ENCODE results near the gene HSPBP1.

Gene HSPBP1

GRCh38 chr19:55312621-55313512 is 33.0 kb upstream of the HSPBP1 start:
- H3K27me3 ChIP-seq (ENCODE audit: insufficient read depth, low read length), result no peaks in the 10 kb centered on the region
- H3K9me3 ChIP-seq (ENCODE audit: low read length), result peaks cover 6% of the 10 kb centered on the region
- H3K4me1 ChIP-seq (ENCODE audit: insufficient read depth, low read length), result peaks cover 8% of the 10 kb centered on the region
- H3K36me3 ChIP-seq (ENCODE audit: insufficient read depth, low read length), result peaks cover 15% of the 10 kb centered on the region
- H2AFZ ChIP-seq (ENCODE audit: low read depth, low read length), result no peak overlapping the region
- H3K4me3 ChIP-seq (ENCODE audit: low read length), result no peak overlapping the region

GRCh38 chr19:55311797-55312196 is 31.9 kb upstream of the HSPBP1 start:
- H3K4me1 ChIP-seq (ENCODE audit: insufficient read depth, low read length), result peaks cover 8% of the 10 kb centered on the region
- H3K4me3 ChIP-seq (ENCODE audit: low read length), result no peak overlapping the region
- H3K27me3 ChIP-seq (ENCODE audit: insufficient read depth, low read length), result no peaks in the 10 kb centered on the region
- peaks cover 24% of the 10 kb centered on the region for H3K36me3 ChIP-seq (ENCODE audit: insufficient read depth, low read length)
- H2AFZ ChIP-seq (ENCODE audit: low read depth, low read length), result no peak overlapping the region
- H3K9me3 ChIP-seq (ENCODE audit: low read length), result peaks cover 6% of the 10 kb centered on the region

DNA sequence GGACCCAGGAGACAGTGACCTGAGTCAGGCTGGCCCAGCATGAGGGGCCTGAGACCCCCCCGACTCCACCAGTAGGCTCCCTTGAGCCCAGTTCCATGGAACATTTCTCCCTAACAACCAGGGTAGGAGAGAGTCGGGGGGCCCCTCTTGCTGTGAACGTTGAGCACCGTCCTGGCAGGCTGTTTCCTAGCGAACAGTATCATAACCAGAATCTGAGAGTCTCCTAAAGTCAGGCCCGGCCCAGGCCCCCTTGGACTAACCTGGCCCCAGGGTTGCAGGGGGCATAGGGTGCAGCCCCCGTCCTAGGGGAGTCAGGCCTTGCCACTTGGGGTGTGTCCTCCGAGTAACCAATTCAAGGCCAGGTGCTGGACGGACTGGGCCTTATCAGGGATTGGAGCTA is 31.5 kb upstream of the HSPBP1 start:
- no peak overlapping the region for H2AFZ ChIP-seq (ENCODE audit: low read depth, low read length)
- peaks cover 28% of the 10 kb centered on the region for H3K36me3 ChIP-seq (ENCODE audit: insufficient read depth, low read length)
- H3K27me3 ChIP-seq (ENCODE audit: insufficient read depth, low read length), result no peaks in the 10 kb centered on the region
- H3K4me3 ChIP-seq (ENCODE audit: low read length), result no peak overlapping the region
- peaks cover 8% of the 10 kb centered on the region for H3K9me3 ChIP-seq (ENCODE audit: low read length)
- H3K4me1 ChIP-seq (ENCODE audit: insufficient read depth, low read length), result peaks cover 8% of the 10 kb centered on the region

DNA sequence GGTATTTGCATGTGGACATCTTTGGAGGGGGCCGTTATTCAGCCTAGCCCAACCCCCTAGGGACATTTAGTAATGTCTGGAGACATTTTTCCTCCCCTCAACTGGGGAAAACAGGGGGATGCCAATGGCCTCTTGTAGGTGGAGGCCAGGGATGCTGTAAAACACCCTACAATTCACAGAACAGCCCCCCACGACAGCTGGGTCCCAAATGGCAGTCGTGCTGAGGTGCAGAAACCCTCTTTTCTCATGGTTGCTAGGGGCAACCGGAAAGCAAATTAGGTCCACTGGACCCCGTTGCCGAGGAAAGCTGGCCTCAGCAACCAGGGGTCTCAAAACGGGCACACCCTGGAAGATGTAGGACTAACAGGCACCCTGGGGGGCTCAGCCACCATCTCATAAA is 30.6 kb upstream of the HSPBP1 start:
- Histone ChIP-seq H3K4me3 (ENCODE audit: low read length) (no peak overlapping the region), H2AFZ (ENCODE audit: low read depth, low read length) (no peak overlapping the region), H3K4me1 (ENCODE audit: insufficient read depth, low read length) (peaks cover 8% of the 10 kb centered on the region), H3K36me3 (ENCODE audit: insufficient read depth, low read length) (peaks cover 37% of the 10 kb centered on the region), H3K27me3 (ENCODE audit: insufficient read depth, low read length) (no peaks in the 10 kb centered on the region), H3K9me3 (ENCODE audit: low read length) (peaks cover 8% of the 10 kb centered on the region)

DNA sequence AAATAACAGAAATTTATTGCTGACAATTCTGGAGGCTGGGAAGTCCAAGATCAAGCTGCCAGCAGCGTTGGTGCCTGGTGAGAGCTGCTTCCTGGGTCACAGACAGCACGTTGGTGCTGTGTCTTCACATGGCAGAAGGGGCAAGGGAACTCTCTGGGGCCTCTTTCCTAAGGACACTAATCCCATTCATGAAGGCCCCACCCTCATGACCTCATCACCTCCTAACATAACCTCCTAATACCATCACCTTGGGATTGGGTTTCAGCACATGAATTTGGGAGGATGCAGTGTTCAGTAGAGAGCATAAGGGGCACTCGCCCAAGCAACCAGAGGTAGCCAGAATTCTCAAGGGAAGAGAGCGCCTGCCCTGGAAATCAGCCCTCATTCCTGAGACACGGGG is 29.5 kb upstream of the HSPBP1 start:
- H3K9me3 ChIP-seq (ENCODE audit: low read length), result peaks cover 8% of the 10 kb centered on the region
- H3K27me3 ChIP-seq (ENCODE audit: insufficient read depth, low read length), result no peaks in the 10 kb centered on the region
- H3K36me3 ChIP-seq (ENCODE audit: insufficient read depth, low read length), result peaks cover 45% of the 10 kb centered on the region
- H3K4me1 ChIP-seq (ENCODE audit: insufficient read depth, low read length), result peaks cover 8% of the 10 kb centered on the region
- H2AFZ ChIP-seq (ENCODE audit: low read depth, low read length), result no peak overlapping the region
- H3K4me3 ChIP-seq (ENCODE audit: low read length), result no peak overlapping the region

DNA sequence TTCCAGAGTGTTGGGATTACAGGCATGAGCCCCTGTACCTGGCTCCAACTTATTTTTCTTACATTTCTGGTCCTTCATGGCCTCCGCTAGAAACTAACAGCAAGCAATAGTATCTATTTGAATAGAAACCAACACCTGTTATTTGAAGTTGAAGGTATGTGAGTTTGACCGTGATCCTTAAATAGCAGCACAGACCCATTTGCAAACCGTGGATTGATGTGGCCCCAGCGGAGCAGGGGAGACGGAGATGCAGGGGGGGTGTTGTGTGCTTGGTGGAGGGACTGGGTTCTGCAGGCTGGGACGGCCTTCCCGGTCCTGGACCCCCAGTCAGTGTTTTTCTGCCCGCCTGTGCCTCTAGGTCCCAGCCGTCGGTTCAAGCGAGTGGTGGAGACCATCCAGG is 28.4 kb upstream of the HSPBP1 start:
- peaks cover 56% of the 10 kb centered on the region for H3K36me3 ChIP-seq (ENCODE audit: insufficient read depth, low read length)
- no peaks in the 10 kb centered on the region for H3K27me3 ChIP-seq (ENCODE audit: insufficient read depth, low read length)
- H3K4me3 ChIP-seq (ENCODE audit: low read length), result no peak overlapping the region
- peaks cover 8% of the 10 kb centered on the region for H3K9me3 ChIP-seq (ENCODE audit: low read length)
- H3K4me1 ChIP-seq (ENCODE audit: insufficient read depth, low read length), result peaks cover 8% of the 10 kb centered on the region
- no peak overlapping the region for H2AFZ ChIP-seq (ENCODE audit: low read depth, low read length)

- Histone ChIP-seq H3K4me1 (ENCODE audit: insufficient read depth, low read length) (peaks cover 11% of the 10 kb centered on the region), H3K27me3 (ENCODE audit: insufficient read depth, low read length) (no peaks in the 10 kb centered on the region), H3K36me3 (ENCODE audit: insufficient read depth, low read length) (peaks cover 62% of the 10 kb centered on the region)
Measured at GRCh38 chr19:55306712-55307111, 26.8 kb upstream of the HSPBP1 start.

GRCh38 chr19:55305983-55306562 is 26.2 kb upstream of the HSPBP1 start:
- H2AFZ ChIP-seq (ENCODE audit: low read depth, low read length), result no peak overlapping the region
- H3K4me3 ChIP-seq (ENCODE audit: low read length), result no peak overlapping the region
- H3K9me3 ChIP-seq (ENCODE audit: low read length), result peaks cover 8% of the 10 kb centered on the region
- no peaks in the 10 kb centered on the region for H3K27me3 ChIP-seq (ENCODE audit: insufficient read depth, low read length)
- H3K4me1 ChIP-seq (ENCODE audit: insufficient read depth, low read length), result peaks cover 18% of the 10 kb centered on the region
- peaks cover 67% of the 10 kb centered on the region for H3K36me3 ChIP-seq (ENCODE audit: insufficient read depth, low read length)

More at GRCh38 chr19:55306712-55307111, 26.8 kb upstream of the HSPBP1 start:
- Histone ChIP-seq H3K4me3 (ENCODE audit: low read length) (no peak overlapping the region), H3K9me3 (ENCODE audit: low read length) (peaks cover 8% of the 10 kb centered on the region), H2AFZ (ENCODE audit: low read depth, low read length) (no peak overlapping the region)

DNA sequence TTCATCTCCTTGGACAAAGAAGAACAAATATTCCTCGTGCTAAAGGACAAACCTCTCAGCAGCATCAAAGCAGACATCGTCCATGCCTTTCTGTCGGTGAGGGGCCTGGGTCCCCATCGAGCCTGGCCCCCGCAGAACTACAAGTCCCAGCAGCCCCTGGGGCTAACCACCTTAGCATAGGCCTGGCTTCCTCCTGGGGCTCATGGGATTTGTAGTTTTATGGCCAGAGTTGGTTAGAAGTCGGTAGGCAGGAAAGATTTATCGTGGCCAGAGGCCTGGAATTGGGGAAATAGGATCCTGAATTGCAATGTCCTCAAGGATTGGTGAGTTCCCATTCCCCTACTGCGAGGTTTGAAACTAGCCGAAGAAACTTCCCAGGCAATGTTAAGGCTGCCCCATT is 25.6 kb upstream of the HSPBP1 start:
- Histone ChIP-seq H2AFZ (ENCODE audit: low read depth, low read length) (no peak overlapping the region), H3K4me3 (ENCODE audit: low read length) (no peak overlapping the region), H3K4me1 (ENCODE audit: insufficient read depth, low read length) (peaks cover 21% of the 10 kb centered on the region), H3K27me3 (ENCODE audit: insufficient read depth, low read length) (no peaks in the 10 kb centered on the region), H3K9me3 (ENCODE audit: low read length) (peaks cover 8% of the 10 kb centered on the region), H3K36me3 (ENCODE audit: insufficient read depth, low read length) (peaks cover 67% of the 10 kb centered on the region)

- Histone ChIP-seq H3K4me3 (ENCODE audit: low read length) (no peak overlapping the region), H3K4me1 (ENCODE audit: insufficient read depth, low read length) (peaks cover 16% of the 10 kb centered on the region), H3K27me3 (ENCODE audit: insufficient read depth, low read length) (no peaks in the 10 kb centered on the region), H3K9me3 (ENCODE audit: low read length) (peaks cover 8% of the 10 kb centered on the region), H3K36me3 (ENCODE audit: insufficient read depth, low read length) (peaks cover 69% of the 10 kb centered on the region), H2AFZ (ENCODE audit: low read depth, low read length) (no peak overlapping the region)
Measured at GRCh38 chr19:55304980-55305379, 25.1 kb upstream of the HSPBP1 start.

DNA sequence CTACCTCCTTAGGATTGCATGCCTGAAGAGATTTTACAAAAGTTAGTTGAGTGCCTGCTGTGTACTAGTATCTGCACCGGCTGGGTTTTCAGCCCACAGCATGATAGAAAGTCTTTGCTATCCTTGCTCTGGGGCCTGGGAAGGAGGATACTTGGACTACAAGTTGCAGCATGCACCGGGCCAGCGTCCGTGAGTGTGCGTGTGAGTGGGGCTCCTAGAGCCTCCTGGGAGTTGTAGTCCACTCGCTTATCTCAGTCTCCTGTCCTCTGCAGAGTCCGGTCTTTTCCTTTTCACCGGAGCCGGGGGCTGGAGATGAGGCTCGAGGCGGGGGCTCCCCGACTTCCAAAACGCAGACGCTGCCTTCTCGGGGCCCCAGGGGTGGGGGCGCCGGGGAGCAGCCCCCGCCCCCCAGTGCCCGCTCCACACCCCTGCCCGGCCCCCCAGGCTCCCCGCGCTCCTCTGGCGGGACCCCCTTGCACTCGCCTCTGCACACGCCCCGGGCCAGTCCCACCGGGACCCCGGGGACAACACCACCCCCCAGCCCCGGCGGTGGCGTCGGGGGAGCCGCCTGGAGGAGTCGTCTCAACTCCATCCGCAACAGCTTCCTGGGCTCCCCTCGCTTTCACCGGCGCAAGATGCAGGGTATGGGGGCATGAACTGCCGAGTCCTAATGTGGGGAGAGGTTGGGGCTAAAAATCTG is 24.5 kb upstream of the HSPBP1 start:
- Histone ChIP-seq H2AFZ (ENCODE audit: low read depth, low read length) (no peak overlapping the region), H3K4me3 (ENCODE audit: low read length) (no peak overlapping the region), H3K4me1 (ENCODE audit: insufficient read depth, low read length) (peaks cover 15% of the 10 kb centered on the region), H3K36me3 (ENCODE audit: insufficient read depth, low read length) (peaks cover 74% of the 10 kb centered on the region), H3K27me3 (ENCODE audit: insufficient read depth, low read length) (no peaks in the 10 kb centered on the region), H3K9me3 (ENCODE audit: low read length) (peaks cover 7% of the 10 kb centered on the region)

DNA sequence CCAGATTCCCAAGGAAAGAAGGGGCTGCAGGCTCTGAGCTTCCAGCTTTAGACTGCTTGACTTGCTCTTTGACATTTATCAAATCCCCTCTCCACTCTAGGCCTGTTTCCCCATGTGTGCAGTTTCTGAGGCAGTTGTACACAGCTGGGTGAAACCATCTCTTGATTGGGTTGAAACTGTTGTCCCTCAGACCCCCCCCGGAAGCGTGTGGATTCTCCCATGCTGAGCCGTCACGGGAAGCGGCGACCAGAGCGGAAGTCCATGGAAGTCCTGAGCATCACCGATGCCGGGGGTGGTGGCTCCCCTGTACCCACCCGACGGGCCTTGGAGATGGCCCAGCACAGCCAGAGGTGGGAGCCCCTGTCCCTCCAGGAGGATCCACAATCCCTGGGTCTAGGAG is 23.6 kb upstream of the HSPBP1 start:
- Histone ChIP-seq H3K36me3 (ENCODE audit: insufficient read depth, low read length) (peaks cover 72% of the 10 kb centered on the region), H2AFZ (ENCODE audit: low read depth, low read length) (no peak overlapping the region), H3K9me3 (ENCODE audit: low read length) (peaks cover 2% of the 10 kb centered on the region), H3K4me1 (ENCODE audit: insufficient read depth, low read length) (peaks cover 15% of the 10 kb centered on the region), H3K27me3 (ENCODE audit: insufficient read depth, low read length) (no peaks in the 10 kb centered on the region), H3K4me3 (ENCODE audit: low read length) (no peak overlapping the region)

DNA sequence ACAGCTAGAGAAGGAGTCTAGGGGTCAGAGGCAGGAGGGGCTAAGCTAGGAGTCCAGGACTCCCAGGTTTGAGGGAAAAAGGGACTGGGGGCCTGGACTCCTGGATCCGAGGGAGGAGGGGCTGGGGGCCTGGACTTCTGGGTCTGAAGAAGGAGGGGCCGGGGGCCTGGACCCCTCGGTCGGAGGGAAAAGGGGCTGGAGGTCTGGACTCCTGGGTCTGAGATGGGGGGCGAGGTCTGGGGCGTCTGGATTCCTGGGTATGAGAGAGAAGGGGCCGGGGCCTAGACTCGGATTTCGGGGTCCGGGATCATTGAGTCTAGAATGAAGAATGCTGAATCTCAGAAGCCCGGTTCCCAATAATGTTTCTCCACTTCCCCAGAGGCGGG is 22.4 kb upstream of the HSPBP1 start:
- Histone ChIP-seq H3K9me3 (ENCODE audit: low read length) (peaks cover 2% of the 10 kb centered on the region), H3K4me3 (ENCODE audit: low read length) (no peak overlapping the region), H2AFZ (ENCODE audit: low read depth, low read length) (no peak overlapping the region), H3K27me3 (ENCODE audit: insufficient read depth, low read length) (no peaks in the 10 kb centered on the region), H3K36me3 (ENCODE audit: insufficient read depth, low read length) (peaks cover 69% of the 10 kb centered on the region), H3K4me1 (ENCODE audit: insufficient read depth, low read length) (peaks cover 15% of the 10 kb centered on the region)
